ENCODE results near the gene ACTRT2. TPM values are rescaled to one million over a fixed set of nuclear protein-coding genes. Genes with fewer than 3 reads are reported as not detected.

Gene ACTRT2
- polyA plus RNA-seq, 1 experiment, result not detected

GRCh38 chr1:3011127-3011526 is 10.1 kb upstream of the ACTRT2 start:
- POLR2A ChIA-PET, result no interaction called here
- H3K27me3 ChIP-seq (ENCODE audit: control insufficient read depth, insufficient read depth, low read length), result no peaks in the 10 kb centered on the region
- no peak overlapping the region for H3K4me3 ChIP-seq (ENCODE audit: low read depth, low read length)
- no peaks in the 10 kb centered on the region for H3K36me3 ChIP-seq (ENCODE audit: control insufficient read depth, insufficient read depth, low read length)
- TF ChIP-seq, protein P1, sequence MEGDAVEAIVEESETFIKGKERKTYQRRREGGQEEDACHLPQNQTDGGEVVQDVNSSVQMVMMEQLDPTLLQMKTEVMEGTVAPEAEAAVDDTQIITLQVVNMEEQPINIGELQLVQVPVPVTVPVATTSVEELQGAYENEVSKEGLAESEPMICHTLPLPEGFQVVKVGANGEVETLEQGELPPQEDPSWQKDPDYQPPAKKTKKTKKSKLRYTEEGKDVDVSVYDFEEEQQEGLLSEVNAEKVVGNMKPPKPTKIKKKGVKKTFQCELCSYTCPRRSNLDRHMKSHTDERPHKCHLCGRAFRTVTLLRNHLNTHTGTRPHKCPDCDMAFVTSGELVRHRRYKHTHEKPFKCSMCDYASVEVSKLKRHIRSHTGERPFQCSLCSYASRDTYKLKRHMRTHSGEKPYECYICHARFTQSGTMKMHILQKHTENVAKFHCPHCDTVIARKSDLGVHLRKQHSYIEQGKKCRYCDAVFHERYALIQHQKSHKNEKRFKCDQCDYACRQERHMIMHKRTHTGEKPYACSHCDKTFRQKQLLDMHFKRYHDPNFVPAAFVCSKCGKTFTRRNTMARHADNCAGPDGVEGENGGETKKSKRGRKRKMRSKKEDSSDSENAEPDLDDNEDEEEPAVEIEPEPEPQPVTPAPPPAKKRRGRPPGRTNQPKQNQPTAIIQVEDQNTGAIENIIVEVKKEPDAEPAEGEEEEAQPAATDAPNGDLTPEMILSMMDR (IDR thresholded peaks at IDR 0.05; ENCODE audit: insufficient read depth, low read depth, low read length), result no peak
- DNase-seq (ENCODE audit: low read depth), result no peak
- CTCF ChIA-PET, result no interaction called here

DNA sequence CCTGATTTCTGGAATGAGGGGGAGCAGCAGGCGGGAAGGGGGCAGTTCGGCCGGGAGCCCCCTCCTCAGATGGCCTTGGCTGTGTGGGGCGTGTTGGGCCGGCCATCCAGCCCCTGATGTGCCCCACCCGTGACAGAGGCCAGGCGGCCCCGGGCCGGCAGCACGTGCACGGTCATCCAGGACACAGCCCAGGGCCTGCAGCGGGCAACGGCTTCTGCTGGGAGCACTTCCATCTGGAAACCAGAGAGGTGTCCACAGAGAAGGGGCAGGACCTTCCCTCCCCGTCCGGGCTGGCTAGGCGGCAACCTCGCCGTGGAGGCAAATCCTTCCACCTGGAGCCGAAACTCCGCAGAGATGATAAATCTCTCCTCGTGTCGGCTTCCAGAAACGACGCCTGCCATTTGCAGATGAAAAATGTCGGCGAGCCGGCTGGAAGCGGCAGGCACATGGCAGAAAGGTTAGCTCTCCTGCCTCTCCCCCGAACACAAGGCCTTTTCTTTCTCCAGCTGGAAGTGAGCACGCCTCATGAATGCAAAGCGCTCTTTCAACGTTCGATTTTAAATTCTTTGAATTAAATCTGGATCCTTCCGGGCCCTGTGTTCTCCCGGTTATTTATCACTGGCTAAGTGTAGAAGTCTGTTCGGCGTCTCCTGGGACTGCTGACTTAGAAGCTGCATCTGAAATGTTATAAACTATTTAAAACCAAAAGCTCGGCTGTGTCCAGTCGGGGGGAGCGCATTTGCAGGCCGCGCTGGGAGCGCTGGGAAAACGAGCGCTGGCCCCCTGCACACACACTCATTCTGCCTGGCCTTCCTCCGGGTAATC is 9.4 kb upstream of the ACTRT2 start:
- TF ChIP-seq, protein P1 (IDR thresholded peaks at IDR 0.05; ENCODE audit: insufficient read depth, low read depth, low read length), result no peak
- no peak overlapping the region for H3K4me3 ChIP-seq (ENCODE audit: low read depth, low read length)
- no peak for DNase-seq (ENCODE audit: low read depth)
- H3K27me3 ChIP-seq (ENCODE audit: control insufficient read depth, insufficient read depth, low read length), result no peaks in the 10 kb centered on the region
- H3K36me3 ChIP-seq (ENCODE audit: control insufficient read depth, insufficient read depth, low read length), result no peaks in the 10 kb centered on the region
- POLR2A ChIA-PET, result no interaction called here
- CTCF ChIA-PET, result interaction anchor here (0.7 to 3.0 kb wide), 4 partner anchors 327 to 413 kb away, joined by 3 to 12 read pairs (median 6); no protein-coding TSS in a partner anchor

DNA sequence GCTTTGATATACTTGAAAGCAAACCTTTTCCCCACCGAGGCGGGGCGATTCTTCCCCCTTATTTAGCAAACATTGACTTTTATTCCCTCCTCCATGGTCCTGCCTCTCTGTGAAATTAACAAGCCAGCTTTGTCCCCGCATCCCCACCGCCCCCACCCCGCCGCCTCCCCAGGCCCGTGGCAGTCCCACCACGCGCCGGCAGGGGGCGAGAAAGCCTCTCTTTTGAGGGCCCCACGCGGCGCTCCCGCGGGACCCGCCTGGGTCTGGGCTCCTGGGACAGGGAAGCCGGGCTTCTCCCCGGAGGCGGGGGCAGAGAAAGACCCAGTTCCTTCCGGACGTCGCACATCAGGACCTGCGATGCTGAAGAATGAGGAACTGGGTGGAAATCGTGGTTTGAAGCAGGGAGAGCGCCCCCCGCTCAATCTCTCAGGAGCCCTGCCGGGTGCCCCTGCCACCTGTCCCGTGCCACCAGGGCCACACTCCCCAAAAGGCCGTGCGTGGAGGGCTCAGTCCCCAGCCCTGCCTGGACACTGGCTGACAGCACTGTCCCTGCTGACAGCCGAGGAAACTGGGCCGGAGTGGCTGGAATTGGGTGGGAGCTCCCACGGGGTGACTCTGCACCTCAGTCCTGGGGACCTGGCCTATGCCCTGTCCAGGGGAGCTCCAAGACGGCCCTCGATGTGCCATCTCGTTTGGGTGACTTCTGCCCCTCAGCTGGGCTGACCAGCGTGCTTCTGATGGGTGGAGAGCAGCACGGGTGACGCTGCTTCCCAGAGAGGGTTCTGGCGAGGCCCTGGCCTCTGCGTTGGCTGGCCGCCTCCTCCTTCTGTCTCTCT is 8.6 kb upstream of the ACTRT2 start:
- H3K4me3 ChIP-seq (ENCODE audit: low read depth, low read length), result no peak overlapping the region
- TF ChIP-seq, protein P1 (IDR thresholded peaks at IDR 0.05; ENCODE audit: insufficient read depth, low read depth, low read length), result peak; percentile 59

GRCh38 chr1:3013371-3014049 is 7.8 kb upstream of the ACTRT2 start:
- no peaks in the 10 kb centered on the region for H3K27me3 ChIP-seq (ENCODE audit: control insufficient read depth, insufficient read depth, low read length)
- DNase-seq (ENCODE audit: low read depth), result no peak
- POLR2A ChIA-PET, result no interaction called here
- H3K36me3 ChIP-seq (ENCODE audit: control insufficient read depth, insufficient read depth, low read length), result no peaks in the 10 kb centered on the region
- no peak overlapping the region for H3K4me3 ChIP-seq (ENCODE audit: low read depth, low read length)
- CTCF ChIA-PET, result interaction anchor here (0.9 to 3.0 kb wide), 4 partner anchors 9 to 411 kb away, joined by 3 to 12 read pairs (median 7); no protein-coding TSS in a partner anchor
- TF ChIP-seq, protein P1 (IDR thresholded peaks at IDR 0.05; ENCODE audit: insufficient read depth, low read depth, low read length), result no peak

More for the DNA sequence above, 8.6 kb upstream of the ACTRT2 start:
- ChIA-PET POLR2A (no interaction called here), CTCF (interaction anchor here (0.7 to 3.0 kb wide), 6 partner anchors 9 to 412 kb away, joined by 3 to 12 read pairs (median 4); no protein-coding TSS in a partner anchor)
- no peaks in the 10 kb centered on the region for H3K36me3 ChIP-seq (ENCODE audit: control insufficient read depth, insufficient read depth, low read length)
- DNase-seq (ENCODE audit: low read depth), result no peak
- H3K27me3 ChIP-seq (ENCODE audit: control insufficient read depth, insufficient read depth, low read length), result no peaks in the 10 kb centered on the region

All from BJ (cell line).